Breast epithelium (tissue), 3 donors: ENCODE data around the gene CLEC3A.

Experiments
- CTCF ChIP-seq, 3 donors: fragments of 450-650 bp; IDR thresholded peaks; one replicate each; pipeline ENCODE4 v1.5.1; 2016 to 2017; ENCODE audit warnings: antibody characterized with exemption in 3 of 3, mild to moderate bottlenecking in 3 of 3, moderate library complexity in 3 of 3
- POLR2AphosphoS5 ChIP-seq, 3 donors: sonication (generic); formaldehyde crosslinking; IDR thresholded peaks; one replicate each; pipeline ENCODE4 v1.6.1; 2017; ENCODE audit warnings: antibody characterized with exemption in 3 of 3

- no peak for TF ChIP-seq POLR2AphosphoS5 (IDR thresholded peaks at IDR 0.05)
- no peak for TF ChIP-seq CTCF (IDR thresholded peaks at IDR 0.05)
Observed at GRCh38 chr16:77975942-77976341, 46.4 kb upstream of the CLEC3A start.
